ENCODE data around the gene SLIT1.

Gene SLIT1

DNA sequence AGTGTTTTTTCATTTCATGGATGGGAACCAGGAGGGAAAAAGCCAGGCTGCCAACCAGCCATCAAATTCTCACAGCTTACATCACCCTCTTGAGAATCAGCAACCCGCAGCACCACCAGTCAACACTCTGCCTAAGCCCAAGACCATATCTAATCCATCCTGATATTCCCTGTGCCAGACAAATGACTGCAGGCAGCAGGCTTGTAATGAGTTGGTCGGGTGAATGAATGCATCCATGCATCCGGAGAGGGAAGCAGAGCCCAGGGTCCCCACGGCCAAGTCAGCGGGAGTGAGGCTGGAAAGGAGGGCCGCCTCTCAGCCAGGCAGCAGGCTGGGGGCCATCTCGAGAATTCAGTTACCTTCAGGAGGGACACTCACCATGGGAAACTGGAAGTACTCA lies 46.9 kb downstream of the SLIT1 start:
- DNase-seq = no peak

DNA sequence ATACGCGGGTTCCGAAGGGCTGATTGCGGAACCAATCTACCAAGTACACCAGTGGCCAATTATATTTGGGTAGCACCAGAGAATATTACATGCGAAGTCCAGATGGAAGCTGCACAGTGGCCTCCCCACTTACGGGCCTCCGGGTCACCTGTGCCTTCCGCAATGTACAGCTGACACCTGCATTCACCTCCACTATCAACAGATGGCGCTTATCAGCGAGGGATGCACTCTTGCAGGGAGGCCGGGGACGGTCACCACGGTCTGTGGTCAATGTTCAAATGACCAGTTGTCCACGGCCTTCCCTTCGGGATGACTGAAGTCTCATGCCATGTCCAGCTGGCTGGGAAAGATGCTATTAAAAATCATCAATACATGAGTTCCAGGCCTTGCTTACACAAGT lies 47.6 kb downstream of the SLIT1 start:
- DNase-seq = no peak

DNA sequence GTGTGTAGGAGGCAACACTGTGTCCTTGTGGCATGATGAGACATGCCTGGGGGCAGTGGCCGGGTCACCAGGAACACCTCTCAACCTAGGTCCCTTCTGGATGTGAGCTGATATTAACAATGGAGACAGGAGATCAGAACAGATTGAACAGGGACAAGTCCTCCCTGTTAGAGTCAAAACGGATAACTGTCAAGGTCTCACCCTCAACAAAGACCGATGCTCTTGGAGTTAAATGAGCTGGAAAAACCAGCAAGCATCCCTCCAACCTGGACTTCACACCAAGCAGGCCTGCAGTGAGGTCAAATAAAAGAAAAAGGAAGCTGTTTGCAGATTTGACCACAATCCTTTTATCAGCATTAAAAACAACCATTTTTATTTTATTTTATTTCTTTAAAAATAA lies 49.0 kb downstream of the SLIT1 start:
- no peak for DNase-seq

DNA sequence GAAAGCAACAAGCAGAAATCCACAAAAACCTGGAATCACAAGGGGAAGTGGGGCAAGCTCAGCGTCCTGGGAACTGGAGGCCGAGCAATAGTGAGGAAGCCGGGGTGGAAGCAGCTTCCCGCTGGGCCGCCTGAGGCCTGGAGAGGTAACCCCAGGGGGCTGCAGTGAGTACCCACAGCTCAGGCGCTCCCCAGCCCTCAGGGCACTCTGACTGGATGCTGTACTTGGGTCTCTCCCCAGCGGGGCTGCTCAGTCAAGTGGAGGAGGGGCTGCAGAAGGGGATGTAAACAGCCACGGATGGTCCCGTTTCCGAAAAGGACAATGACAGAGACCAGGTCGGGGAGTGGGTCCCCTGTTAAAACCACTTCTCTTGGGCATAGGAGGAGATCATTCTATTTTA lies 50.3 kb downstream of the SLIT1 start:
- no peak for DNase-seq

DNA sequence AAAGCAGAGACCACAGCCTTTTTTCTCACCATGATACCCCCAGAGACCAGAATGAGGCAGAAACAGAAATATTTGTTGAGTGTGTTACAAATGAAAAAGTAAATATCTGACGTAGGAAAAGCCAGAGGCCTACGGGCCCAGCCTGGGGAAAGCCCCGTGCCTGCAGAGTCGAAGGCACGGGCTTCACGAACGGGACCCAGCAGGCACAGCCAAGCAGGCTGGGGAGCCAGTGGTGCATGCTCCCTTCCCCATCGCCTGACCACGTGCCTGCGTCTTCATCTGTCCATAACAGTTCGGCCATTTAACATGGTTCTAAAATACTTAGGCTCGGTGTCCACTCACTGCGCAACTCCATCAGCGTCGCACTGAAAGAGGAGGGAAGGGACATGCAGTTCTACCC lies 50.8 kb downstream of the SLIT1 start:
- no peak for DNase-seq

DNA sequence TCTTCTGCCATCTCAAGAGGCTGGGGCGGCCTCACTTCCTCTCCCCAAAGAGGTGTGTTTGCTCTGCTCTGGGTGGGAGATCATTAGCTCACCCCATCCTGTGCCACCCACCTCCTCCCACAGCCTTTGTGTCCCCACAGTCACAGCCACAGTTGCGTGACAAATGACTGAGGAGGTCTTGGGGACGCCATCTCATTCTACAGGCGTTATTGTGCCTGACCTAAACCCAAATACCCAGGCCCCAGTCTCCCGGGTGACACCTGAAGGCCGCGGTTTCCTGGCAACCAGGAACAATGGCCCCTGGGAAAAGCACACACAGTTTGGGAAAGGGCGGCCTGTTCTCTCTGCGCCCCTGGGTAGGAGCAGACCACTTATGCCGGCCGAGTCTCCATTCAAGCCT lies 51.6 kb downstream of the SLIT1 start:
- no peak for DNase-seq

DNA sequence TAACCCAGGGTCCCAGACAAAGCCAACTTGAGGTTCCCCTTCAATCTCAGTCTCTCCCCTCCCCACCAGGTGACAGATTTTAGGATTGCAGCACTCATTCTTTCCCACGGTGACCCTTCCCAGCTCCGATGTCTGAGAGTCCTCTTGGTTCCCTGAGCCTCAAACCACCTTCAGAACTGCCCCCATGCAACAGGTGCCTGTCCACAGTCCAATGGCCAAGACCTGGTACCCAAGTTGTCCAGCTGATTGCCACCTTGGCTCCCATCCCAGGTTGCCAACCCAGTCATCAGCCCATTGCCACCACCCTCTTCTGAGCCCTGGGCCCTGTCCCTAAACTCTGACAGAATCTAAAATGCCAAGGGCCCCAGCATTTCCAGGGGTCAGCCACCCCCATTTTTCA lies 53.5 kb downstream of the SLIT1 start:
- DNase-seq = no peak

DNA sequence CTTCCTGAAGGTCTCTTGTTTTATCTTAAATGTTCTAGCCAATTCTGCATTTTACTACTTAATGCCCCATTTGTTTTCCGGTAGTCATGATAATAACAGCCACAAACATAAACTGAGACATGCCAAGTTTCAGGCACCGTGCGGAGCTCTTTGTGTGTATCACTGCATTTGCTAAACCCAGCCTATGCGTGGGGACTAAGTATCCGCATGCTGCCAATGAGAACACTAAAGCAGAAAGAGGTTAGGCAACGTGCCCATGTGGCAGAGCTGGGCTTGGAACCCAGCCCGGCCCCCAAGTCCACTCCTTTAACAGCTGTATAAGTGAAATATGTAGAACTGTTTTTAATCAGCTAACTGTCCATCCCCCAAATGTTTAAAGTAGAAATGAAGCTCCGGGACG lies 54.1 kb downstream of the SLIT1 start:
- no peak for DNase-seq

DNA sequence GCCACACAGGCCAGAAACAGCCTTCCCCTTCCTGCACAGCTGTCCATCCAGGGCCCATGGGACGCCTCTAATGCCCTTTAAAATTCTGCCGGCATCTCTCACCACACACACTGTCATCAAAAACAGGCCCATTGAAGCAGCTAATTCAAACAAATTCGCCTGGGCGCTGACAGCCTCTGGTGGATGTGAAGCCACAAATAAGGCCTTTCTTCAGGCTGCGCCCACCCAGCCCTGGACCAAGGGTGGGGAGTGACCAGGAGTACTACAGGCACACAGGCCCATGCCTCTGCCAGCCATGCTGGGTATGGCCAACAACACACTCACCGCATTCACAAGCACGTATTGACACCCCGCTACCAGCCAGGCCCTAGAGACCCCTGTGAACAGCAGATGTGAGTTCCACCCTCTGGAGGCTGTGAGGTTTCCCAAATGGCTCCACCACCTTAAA lies 54.6 kb downstream of the SLIT1 start:
- DNase-seq = no peak

DNA sequence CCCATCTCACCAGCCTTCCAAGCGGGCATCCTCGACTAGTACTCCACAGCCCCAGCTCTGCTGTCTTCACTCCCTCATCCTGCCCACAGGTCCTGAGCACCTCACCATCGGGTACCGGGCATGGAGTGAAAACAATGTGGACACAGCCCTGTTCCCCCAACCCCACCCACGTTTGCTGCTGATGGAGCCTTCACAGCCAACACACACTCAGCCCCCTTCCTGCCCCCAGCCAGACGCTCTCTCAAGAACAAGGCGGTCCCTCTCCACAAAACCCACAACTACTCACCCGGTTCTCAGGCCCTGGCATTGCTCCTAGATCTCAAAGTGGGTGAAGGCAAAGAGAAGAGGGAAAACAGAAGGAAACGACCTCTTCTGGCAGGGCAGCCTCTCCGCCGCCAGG lies 56.1 kb downstream of the SLIT1 start:
- no peak for DNase-seq

DNA sequence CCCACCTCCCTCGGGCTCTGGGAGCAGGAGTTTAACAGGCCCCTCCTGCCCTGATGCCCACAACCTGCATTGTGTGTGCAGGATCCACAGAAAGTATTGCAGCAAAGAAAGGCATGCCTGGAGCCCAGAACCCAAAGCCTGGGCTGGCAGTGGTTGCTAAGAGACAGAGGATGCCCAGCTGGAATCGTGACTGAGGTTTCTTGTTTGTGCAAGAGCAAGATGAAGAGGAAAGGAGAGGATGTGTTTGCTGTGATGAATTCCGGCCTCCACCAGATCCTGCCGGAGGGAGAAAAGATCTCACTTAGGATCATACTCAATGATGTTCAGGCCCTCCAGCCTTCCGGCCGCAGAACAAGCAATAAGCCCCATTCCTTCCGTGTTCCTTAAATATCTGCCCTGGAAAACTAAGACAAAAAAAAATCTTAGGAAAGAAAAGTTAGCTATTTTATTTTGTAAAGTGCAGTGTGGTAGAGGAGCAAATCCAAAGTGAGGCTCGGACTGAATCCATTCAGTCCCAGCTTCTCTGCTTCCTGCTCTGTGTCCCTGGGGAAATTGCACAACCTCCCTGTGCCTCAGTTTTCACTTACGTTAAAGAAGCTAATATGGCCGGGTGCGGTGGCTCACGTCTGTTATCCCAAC lies 57.1 kb downstream of the SLIT1 start:
- no peak for DNase-seq

DNA sequence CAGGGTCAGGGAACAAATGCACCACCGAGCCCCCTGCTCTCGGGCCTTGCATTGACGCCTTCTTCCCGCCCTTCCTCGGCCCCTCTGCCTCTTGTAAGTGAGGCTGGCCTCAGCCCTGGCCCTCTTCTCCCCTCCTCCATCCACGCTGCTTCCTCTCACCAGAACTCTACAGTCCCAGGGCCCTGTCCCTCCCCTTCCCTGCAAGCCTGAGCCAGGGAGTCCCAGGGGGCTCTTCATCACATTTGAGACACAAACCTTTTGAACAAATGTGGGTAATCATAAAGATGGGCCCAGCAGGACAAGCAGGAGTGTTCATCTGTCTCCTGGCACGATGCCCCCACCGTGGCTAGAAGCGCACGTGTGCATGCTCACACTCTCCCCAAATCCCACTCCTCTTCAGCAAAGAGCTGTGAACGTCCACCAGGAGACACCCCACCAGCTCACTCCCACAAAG lies 57.7 kb downstream of the SLIT1 start:
- DNase-seq = peak; percentile 48

DNA sequence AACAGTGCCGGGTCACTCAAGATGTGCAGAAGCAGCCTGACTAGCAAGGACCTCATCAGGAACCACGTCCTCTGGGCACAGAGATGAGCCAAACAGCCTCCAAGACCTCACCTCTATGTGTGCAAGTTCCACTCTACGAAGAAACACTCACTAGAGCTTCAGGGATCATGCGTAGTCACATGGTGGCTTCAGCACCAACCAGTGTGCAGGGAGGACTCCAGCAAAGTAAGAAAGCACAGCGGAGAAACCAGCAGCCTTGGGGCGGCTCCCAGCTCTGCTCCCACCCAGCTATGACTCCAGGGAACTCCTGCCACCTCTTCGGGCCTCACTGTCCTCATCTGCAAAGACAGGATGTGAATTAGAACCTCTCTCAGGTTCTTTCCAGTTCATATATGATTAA lies 58.2 kb downstream of the SLIT1 start:
- no peak for DNase-seq

DNA sequence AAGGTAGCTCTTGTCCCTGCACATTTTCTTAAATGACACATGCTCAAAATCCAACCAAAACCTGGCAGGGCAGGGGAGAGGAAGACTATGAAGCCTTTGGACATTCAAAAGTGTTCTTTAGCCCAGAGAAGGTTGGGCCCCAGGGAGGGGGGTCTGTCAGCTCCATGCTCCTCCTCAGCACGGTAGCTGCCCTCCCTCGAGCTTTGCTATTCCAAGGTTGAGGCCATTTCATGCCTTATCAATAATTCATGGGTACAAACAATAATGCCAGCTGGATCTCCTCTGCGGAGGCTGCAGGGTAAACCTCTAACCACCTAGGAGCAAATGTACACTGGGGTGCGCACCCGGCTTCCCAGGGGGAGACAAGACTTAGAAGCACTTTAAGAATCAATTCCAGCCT lies 61.5 kb downstream of the SLIT1 start:
- DNase-seq = no peak

DNA sequence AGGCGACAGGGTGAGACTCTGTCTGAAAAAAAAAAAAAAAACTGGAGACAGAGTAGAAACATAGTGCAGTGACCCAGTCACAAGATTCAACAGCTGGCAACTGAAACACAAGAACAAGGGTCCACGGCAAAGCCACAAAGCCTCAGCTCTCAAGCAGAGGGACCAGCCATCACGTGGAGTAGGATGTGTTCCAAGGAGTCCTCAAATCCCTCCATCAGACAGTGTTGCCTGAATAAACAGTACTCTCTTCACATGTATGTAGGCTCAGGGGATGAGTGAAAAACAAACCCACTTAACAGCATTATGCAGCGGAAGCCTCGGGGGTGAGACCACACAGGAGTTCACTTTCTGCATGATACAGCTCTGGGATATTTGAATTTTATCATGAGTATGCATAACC lies 62.0 kb downstream of the SLIT1 start:
- DNase-seq = no peak

DNA sequence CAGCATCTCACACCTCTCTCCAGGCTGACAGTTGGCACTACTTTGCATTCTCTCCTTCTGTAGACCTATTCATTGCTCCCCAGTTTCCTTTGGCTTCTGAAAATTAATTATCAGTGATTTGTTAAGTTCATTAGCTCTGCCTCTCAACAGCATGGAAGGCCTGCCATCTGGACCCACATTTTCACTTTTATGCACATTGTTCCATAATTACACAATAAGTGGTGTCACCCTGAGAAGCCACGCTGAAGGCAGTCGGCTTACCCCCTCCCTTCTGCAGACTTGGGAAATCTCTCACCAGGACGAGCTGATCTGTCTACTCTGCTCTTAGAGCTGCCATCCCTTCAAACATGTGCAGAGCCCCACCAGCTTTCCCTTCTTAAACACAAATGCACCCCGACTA lies 64.7 kb downstream of the SLIT1 start:
- DNase-seq = no peak

DNA sequence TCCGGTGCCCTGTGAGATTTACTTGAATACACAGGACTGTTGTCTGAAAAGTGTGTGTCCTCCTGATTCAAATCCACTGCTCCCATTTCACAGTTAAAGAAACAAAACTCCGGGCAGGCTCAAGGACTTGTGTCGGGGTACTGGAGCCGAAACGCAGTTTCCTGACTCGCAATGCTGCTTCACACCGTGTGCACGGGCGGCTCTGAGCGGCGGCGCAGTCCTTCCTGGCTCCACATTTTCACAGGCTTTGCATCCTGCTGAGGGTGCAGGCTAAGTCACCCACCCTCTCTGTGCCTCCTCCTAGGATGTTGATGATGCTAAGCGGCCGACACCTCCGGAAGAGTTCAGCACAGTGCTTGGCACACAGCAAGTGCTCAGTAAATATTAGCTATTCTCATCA lies 65.4 kb downstream of the SLIT1 start:
- no peak for DNase-seq

DNA sequence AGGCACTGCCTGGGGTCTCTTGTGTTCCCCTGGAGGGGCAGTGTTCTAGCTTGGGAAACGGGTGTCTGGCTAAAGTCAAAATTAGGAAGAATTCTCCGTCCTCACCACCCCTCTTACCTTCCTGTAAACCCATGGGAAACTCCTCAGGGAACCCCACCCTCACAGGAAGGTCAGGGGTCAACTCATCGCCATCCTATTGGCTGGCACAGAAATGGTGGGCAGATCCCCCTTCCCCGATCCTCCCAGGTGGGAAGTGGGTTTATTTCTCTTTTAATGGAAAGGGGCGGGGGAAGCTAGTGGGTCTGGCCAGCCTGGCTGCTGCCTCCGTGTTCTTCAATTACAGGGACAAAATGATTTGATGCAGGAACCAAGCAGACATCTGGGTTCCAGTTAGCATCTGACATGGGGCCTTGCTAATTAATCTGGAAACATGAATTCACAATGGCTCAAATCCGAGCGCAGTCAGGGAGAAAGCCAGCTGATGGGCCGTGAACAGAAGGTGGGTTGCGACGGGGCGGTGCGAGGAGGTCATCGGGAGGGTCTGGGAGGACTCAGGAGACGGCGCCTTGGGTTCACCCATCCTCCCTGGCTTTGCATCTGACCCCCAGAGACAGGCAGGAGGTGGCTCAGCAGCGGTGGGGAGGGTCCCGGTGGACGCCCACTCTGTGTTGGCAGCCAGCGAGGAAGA lies 66.6 kb downstream of the SLIT1 start:
- DNase-seq = no peak

DNA sequence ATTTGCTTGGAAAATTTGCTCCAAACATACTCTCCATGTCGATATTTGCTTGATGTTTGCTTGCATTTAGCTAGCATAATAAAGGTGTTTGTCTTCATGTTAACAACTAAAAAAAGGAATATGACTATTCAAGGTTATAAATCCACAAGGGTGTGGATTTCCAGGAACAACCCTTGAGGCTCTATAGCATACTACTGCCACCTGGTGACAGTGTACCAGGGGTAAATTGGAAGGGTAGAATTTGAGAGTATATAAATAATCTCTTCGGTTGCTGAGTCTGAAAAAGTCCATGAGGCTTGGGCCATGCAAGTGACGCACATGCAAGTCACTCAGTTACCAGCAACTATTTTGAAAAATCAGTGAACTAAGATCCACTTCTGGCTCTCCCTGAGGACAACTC lies 68.4 kb downstream of the SLIT1 start:
- peak; percentile 47 for DNase-seq

DNA sequence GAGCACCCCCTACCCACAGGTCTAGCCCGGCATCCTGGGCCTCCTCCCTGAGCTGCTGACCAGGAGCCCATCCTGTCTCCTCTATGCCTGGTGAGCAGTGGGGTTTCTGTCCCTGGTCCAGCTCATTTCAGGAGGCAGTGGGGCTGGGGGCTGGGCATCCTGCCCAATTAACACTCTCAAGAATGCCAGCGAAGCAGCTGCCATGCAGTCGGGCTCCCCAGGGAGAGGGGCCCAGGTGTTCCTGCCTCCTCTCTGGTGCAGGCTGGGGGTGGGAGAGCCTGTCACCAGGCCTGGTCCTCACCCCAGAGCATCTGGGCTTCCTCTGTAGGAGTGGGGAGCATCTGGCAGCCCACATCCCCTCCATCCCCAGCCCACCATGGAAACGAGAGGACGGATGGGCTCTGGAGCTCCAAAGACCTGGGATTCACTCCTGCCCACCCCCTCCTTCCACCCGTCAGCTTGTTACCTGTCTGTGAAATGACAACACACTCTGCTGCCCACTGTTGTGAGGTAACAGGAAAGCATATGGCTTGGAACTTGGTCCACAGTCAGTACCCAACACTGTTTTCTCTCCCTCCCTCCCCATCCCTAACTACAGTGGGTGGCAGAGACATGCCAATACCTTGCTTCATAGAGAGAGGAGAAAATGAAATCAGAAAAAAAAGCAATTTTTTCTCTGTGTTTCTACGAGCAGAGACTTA lies 69.1 kb downstream of the SLIT1 start:
- peak; percentile 82 for DNase-seq

DNA sequence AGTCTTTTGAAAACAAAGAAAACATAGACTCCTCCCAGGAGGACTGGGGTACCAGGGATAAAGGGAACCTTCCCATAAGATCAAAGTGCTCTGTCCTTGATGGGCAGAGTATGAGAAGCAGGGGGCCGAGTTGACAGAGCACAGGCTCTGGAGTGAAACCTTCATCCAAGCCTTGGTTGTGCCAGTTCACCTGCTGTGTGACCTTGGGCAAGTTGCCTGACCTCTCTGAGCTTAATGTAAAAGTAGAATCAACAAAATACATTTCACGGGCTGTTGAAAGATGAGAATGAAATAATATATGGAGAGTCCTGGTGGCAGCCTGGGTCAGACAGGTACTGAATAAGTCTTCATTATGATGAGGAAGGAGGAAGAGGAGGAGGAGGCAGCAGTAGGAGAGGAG lies 69.9 kb downstream of the SLIT1 start:
- DNase-seq = no peak

DNA sequence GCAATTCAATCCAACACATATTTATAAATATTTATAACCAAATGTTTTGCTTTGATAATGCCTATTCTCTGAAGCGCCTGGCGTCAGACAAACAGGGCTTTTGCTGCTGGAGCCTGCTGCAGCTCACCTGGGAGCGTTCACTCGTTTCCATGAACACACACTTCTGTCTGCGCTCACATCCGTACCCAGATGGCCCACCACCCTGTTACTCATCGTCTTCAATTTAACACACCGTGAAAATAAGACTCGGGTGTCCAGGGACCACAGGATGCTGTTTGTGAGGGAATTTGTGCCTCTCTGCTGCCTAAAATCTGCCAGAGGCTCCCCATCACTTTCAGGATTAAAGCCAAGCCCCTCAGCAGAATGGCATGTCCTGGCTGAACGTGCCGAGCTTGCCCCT lies 74.1 kb downstream of the SLIT1 start:
- DNase-seq = no peak

DNA sequence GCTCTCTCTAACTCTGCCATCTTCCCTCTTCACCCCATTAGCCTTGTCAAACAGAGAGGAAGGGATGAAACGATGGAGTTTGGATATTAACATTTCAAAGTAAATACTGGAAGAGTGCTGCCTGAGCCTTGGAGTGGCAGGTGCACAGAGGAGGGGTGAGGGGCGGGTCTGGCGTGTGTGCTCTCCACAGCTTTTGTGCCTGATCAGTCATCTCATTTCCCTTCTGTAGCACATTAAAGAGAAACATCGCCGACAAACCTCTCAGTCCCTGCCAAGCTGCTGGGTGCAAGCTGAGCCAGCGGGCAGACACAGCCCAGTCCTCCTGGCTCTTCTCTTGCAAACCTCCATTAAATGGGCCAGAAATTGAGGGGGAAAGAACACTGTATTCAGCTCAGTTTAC lies 76.2 kb downstream of the SLIT1 start:
- DNase-seq = peak; percentile 57

DNA sequence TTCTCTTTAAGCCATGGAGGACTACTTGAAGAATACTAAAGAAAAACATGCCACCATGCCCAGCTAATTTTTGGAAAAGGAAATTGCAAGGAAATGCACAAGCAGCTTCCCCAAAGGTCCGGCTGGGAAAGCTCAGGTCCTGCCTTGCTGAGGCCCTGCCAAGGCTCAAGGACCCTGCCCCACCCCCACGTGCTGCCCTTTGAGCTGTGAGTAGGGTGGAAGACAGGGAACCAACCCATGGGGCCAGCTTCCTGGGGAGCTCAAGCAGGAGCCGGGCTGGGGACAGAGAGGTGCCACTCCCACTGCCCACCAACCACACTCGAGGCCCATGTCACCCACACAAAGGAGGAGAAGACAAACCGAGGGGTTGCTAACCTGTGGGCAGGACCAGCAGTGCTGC lies 78.2 kb downstream of the SLIT1 start:
- DNase-seq = no peak

Data from NCI-H1436 (cell line).